OCI-LY7 (cell line): ENCODE results near the gene SEMA7A.

Experiments used
- EZH2phosphoT487 ChIP-seq: fragments of 200-600 bp; sonication (generic); IDR thresholded peaks from 2 replicates; pipeline ENCODE4 v1.6.1; 2018; ENCODE audit warnings: low read depth, borderline replicate concordance, mild to moderate bottlenecking, mixed run types, antibody characterized with exemption, low read length, moderate library complexity, mixed read lengths
- TF ChIP-seq, protein P1 (sequence below): fragments of 200-600 bp; sonication (generic); conservative IDR thresholded peaks from 2 replicates; pipeline ENCODE4 v1.5.1; 2014; ENCODE audit warnings: mild to moderate bottlenecking, antibody characterized with exemption, low read length, moderate library complexity, mixed read lengths

DNA sequence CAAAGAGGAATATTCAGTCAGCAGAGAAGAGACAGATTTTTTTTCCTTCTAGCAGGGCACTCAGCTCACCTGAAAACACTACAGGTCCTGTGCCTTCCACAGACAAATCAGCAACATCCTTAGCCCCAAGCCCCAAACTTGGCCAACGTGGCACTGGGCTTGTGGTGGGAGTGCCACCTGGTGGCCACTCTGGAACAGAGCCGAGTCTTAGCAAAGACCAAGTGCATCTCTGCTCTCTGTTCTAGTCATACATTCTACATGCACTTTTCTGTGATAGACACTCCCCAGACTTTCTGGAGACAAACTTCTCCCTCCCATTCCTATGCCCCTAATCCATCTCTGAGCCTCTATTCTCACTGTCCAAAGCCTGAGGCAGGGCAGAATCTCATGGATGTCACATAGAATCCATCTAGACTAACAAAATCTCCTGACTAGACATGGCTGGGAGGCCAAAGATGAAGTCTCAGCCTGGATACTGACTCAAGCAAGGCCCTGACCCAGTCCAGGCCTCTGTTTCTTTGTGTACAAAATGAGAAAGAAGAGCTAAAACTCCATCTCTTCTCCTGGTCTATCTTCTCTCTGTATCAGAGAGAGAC, 5.1 kb upstream of the SEMA7A start:
- TF ChIP-seq, protein P1, sequence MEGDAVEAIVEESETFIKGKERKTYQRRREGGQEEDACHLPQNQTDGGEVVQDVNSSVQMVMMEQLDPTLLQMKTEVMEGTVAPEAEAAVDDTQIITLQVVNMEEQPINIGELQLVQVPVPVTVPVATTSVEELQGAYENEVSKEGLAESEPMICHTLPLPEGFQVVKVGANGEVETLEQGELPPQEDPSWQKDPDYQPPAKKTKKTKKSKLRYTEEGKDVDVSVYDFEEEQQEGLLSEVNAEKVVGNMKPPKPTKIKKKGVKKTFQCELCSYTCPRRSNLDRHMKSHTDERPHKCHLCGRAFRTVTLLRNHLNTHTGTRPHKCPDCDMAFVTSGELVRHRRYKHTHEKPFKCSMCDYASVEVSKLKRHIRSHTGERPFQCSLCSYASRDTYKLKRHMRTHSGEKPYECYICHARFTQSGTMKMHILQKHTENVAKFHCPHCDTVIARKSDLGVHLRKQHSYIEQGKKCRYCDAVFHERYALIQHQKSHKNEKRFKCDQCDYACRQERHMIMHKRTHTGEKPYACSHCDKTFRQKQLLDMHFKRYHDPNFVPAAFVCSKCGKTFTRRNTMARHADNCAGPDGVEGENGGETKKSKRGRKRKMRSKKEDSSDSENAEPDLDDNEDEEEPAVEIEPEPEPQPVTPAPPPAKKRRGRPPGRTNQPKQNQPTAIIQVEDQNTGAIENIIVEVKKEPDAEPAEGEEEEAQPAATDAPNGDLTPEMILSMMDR, result peak; percentile 98
- TF ChIP-seq EZH2phosphoT487, result no peak
